Measurements from ENCODE around the gene HOXC5. TPM values are rescaled to one million over a fixed set of nuclear protein-coding genes. Genes with fewer than 3 reads are reported as not detected.

Gene HOXC5
- total RNA-seq, 1 donor from 2014 or later: not detected

DNA sequence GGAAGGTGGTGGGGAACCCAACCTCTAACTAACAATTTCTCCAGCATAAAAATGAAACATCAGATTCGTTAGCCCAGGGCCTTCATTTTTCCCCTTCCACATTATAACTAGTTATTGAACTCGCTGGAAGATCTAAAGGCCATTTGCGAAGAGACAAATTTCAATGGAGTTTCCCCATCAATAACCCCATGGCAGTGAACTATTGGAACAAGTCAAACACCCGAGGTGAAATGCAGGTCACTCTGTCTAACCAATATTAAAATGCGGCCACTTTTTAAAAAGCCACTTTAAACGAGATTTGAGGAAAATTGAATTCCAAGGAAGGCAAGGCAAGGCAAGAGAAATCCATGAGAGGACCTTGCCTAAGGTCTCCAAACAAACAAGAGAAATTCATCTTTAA lies 16.3 kb downstream of the HOXC5 start:
- no peak for DNase-seq

DNA sequence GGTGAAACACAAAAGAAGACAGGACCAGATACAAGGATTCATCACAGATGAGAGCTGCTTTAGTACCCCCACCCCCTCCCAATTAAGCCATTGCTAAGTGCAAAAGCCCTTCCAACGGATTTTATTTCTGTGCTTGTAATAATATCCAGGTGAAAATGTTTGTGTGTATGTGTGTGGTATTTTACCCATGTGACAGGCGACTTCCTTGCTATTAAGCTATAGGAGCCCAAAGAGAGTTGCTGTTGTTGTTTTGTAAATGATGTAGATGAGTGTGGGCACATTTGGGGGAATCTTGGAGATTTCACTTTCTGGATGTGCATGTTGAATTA lies 17.6 kb downstream of the HOXC5 start:
- no peak for DNase-seq

DNA sequence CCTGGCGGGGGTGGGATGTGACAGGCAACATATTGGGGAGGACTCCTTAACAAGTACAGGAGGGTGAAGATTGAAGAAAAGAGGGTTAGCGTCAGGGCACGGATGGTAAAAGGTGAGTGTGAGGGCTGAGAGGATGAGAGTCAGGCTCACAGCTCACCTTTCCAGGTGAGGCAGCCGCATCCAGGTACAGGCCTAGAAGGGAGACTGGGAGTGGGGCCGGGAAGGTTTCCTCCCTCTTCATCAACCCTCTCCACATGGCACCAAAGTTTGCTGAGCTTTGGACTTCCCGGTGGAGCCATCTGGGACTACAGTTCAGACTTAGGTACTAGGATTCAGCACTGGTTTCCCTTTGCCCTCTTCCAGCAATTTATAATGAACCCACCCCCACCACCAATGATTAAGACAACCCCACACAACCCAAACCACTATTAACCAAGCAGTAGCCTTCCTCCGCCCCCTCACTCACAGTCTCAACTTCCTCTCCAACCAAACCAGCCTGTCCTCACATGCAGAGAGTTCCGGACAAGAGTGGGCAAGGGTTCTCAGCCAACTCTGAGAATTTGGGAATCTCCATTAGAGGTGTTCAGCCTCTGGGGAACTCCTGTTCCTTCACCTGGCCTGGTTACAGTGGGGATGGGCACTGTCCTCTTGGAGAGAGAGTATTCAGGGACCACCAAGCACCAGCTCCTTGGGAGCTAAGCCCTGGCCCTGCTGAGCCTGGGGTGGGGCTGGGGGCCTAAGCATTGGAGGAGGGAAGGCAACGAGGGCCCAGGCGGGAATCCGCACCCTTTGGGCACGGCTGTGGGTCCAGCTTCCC lies 18.4 kb downstream of the HOXC5 start:
- DNase-seq: no peak

DNA sequence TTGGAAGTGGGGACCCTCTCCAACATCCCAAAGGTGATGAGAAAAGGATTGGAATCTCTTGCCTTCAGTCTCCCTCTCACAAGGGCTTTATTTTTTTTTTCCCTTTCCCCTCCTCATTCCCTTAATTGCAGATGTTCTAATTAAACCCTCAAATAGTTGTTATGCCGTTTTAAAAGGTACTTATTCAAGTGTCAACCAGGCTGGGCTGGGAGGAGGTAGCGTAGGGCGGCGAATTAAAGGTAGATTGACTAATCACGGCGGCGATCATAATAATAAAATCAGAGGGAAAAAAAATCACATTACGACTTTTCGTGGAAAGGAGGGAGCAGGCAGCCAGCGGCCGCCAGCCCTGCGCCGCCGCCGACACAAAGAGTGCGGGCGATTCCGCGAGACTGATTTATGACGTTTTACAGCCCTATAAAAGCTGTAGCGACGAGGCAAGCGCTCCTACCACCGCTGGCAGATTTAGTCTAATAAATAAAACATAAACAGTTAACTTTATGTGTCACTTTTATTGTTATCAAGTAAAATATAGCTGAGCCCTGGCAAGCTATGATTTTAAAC lies 19.1 kb downstream of the HOXC5 start:
- no peak for DNase-seq

DNA sequence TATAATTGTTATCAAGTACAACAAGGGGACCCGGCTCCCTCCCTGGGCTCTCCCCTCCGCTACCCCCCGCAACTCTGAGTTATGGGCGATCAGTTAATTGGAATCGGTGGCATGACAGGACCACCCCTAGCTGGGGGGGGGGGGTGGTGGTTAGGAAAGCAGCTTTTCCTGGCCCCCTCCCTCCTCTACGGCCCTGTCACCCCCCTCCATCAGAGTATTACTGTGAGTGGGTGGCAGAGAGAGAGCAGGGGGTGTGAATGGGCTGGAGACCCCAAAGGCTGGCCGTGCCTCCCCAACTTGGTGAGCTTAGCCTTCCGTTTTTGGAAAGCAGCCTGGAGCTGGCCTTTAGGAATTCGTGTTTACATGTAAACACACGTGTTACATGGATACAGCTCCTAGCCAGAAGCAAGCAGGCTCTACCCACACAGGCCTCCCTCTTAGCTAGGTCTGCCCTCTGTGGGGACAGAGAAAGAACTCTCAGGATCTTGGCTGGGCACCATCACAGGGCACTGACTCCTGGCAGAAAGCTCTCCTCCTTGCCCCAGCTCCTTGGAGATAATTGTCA lies 19.7 kb downstream of the HOXC5 start:
- DNase-seq: no peak

DNA sequence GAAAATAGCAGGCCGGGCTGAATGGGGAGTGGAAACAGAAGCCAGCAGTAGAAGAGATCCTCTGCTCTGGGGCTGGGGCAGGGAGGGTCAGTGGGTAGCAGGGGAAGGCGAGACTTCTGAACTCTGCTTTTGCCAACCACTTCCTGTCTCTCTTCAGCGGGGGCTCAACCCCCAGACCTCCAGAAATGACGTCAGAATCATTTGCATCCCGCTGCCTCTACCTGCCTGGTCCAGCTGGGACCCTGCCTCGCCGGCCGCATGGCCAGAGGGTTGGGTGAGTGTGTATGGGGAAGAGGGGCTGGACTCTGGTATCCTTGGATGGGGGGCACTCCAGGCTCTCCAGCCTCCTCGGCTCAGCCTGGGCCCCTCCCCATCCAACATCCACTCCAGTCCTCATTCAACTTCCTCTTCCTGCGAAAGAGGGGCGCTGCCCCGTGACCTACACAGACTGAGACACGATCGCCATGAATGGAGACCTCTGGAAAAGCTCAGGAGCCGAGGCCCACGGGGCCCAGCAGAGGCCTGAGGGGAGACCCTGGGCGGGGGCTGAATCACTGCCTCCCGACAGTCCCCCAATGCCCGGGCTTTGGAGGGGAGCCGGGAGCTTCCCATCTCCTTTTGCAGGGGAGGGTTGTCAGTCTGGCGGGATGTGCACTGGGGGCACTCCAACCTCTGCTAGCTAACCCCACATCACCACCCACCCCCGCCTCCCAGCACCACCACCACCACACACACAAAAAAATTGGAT lies 20.3 kb downstream of the HOXC5 start:
- no peak for DNase-seq

DNA sequence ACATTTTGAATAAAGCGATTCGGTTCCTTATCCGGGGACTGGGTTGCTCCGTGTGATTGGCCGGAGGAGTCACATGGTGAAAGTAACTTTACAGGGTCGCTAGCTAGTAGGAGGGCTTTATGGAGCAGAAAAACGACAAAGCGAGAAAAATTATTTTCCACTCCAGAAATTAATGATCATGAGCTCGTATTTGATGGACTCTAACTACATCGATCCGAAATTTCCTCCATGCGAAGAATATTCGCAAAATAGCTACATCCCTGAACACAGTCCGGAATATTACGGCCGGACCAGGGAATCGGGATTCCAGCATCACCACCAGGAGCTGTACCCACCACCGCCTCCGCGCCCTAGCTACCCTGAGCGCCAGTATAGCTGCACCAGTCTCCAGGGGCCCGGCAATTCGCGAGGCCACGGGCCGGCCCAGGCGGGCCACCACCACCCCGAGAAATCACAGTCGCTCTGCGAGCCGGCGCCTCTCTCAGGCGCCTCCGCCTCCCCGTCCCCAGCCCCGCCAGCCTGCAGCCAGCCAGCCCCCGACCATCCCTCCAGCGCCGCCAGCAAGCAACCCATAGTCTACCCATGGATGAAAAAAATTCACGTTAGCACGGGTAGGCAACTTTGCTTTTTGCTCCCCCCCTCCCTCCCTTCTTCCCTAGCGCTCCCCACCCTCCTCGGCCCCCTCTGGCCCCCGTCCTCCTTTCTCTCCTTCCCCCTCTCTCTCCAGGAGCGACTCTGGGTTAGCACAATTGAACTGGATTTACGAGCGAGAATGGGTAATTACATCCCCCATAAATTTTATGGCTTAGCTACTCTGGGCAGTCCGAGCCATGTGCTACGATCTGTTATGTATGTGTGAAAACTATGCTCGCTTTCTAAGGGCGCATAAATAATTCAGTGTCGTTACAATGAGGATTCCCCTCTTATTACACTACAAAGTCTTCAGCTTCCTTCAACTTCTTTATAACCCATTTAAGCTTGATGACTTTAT lies 21.2 kb downstream of the HOXC5 start, which contains the start of gene HOXC4:
TSS of gene HOXC4 (plus strand) at position 85 of the 991 bp plus-strand sequence. CDS start at position 173, 88 bp downstream.
- no peak for DNase-seq

DNA sequence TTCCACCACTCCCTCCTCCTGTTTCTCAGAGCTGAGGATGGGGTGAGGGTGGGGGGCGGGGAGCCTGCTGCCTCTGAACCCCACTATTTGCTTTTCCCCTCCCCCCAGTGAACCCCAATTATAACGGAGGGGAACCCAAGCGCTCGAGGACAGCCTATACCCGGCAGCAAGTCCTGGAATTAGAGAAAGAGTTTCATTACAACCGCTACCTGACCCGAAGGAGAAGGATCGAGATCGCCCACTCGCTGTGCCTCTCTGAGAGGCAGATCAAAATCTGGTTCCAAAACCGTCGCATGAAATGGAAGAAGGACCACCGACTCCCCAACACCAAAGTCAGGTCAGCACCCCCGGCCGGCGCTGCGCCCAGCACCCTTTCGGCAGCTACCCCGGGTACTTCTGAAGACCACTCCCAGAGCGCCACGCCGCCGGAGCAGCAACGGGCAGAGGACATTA lies 21.9 kb downstream of the HOXC5 start:
- DNase-seq: no peak

DNA sequence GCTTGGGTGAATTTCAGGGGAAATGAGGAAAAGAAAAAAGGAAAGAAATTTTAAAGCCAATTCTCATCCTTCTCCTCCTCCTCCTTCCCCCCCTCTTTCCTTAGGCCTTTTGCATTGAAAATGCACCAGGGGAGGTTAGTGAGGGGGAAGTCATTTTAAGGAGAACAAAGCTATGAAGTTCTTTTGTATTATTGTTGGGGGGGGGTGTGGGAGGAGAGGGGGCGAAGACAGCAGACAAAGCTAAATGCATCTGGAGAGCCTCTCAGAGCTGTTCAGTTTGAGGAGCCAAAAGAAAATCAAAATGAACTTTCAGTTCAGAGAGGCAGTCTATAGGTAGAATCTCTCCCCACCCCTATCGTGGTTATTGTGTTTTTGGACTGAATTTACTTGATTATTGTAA lies 22.7 kb downstream of the HOXC5 start:
- DNase-seq: no peak

DNA sequence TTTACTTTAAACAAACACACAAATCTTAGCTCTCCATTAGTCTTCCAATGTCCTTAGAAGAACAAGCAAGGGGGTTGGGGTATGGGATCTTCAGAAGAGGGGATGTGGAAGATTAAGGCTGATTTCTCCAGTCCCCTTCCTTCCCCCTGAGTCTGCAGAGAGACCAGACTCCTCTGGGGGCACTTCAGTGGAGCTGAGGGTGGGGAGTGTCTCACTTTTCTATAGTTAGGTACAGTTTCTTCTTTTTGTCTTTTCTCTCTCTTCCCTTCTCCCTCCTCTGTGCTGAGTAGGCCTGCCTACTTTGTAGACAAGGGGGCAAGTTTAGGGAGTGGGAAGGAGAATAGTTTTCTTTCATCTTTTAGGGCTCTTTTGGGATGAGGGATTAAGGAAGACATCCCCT lies 23.3 kb downstream of the HOXC5 start:
- no peak for DNase-seq

DNA sequence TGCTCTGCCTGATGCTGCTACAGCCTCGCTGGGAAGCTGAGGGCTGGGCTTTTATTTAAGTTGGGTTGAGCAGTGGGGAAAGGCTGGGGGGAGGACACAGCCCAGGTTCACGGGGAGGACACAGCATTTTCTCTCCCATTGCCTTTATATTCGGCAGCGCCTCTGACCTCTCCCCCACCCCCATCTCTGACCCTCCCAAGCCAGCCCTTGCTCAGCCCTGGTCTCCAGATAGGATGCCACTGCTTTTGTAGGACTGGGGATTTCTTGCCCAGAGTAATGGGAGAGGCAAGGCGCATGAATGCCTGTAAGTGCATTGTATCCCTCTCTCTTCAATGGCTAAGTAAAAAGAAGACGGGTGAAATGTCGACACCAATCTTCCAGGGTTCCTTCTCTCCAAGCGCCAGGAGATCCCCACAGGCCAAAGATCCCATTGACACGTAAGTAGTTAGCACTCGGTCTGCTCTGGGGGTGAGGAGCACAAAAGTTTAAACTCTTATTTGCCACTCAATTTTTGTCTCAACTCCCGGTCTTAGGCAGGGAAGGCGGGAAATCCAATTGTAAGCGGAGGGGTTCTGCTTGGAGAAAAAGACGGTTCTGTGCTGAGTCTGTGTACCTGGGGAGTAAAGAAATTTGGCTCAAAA lies 25.4 kb downstream of the HOXC5 start:
- DNase-seq: no peak

DNA sequence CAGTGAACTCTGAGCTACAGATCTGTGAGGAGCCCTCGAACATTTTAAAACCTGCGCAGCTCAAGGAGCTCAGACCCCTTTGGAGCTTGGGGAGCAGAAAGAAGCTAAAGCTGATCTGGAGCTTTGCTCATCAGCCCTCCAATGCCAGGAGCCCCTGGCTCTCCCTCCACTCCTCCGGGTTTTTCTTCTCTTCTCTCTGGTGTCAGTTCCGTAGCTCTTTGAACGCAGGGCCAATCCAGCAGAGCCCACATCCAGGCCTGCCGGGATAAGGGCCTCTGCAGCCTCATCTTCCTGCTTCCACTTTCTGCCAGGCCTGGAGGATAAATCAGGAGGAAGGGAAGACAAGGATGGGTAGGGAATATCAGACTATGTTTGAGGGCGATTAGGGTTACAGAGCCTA lies 26.8 kb downstream of the HOXC5 start:
- no peak for DNase-seq

DNA sequence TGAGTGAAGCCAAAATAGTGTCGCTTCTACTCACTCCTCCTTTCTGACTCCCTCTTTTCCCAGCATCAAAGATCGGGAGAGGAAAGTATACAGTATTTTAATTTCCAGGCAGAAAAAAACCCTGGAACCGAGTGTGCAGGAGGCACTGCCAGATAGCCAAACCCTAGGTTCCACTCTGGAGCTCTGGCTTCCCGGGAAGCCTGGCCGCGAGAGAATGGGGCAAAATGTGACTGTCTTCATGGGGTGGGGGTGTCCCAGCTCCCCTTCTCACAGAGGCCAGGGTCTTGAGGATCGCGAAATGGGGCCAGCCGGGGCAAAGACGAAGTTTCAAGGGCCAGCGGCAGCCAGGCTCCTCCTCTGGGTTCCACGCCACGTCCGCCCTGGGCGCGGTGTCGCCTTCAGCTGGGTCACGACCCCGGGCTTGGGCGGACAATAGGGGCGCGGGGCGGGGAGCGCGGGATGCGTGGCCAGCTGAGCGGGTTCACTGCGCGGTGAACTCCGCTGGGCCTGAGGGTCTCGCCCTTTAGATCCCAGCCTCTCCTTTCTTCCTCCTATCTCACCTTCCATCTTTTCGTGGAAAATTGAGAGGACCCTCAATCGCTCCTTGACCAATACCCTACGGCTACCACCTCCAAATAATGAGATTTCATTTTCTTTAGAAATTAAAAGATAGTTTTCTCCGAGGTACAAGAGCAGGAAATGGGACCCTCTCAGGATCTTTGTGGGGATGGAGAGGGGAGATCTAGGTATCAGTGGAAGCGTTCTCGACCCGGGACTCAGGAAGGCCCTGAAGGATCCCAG lies 27.5 kb downstream of the HOXC5 start:
- DNase-seq: no peak

DNA sequence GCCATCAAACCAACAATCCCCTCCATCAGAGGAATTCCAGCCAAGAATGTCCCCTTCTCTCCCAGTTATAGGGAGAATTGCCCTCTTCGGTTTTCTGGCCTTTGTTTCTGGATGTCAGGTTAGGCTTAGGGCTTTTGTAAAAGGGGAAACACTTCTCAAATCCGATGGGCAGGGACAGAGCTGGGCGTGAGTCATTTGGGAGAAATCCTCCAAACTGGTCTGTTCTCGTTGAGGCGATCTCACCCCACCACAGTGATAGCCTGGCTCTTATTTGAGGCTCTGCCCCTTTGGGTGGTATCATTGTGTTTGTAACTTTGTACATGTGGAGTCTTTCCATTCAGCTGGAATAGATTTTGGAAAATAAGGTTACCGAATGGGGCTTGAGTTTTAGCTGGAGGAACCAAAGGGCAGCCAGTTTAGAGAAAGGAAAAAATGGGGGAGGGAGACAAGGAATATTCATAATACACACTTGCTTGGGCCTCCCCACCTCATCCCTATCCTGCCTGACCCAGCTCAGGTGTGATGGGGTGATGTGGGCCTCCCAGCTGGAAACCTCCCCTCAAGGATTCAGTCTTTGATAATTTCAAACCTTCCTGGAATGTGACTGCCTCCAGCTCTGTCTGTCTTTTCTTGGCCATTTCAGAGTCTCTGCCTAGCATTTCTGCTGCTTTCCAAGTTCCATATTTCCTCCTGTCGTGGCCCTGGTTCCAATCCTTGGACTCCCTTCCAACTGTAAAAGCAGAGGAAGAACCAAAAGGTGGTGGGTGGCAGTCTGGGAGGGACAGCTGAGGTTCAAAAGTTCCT lies 28.3 kb downstream of the HOXC5 start:
- DNase-seq: no peak

DNA sequence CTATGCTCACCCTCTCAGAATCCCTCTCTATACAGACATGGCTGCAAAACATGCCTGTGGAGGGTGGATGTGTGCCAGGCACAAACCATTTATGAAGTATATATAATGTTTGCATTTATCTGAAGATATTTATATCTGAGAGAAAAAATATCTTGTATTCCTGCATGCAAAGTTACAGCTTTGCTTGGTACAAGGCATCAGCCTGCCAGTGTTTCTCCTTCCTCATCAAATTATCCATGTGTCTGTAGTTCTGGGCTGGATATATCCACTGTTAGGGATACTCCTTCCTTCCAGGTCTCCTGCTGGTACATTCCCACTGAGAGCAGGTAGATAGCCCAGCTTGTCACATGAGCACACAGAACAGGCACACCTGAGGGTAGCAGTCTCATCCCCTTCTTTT lies 32.8 kb downstream of the HOXC5 start:
- DNase-seq: no peak

DNA sequence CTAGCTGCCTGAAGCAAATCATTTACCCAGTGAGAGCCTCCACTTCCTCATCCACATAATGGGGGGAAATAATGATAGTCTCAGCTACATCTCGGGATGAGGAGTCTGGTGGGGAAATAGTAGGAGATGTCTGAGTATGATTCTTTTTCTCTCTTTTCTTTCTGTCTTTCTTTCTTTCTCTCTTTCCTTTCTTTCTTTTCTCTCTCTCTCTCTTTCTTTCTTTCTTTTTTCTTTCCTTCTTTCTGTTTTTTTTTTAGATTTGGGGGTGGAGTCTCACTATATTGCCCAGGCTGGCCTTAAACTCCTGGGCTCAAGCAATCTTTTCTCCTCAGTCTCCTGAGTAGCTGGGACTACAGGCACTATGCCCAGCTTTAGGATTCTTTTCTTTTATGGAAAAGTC lies 33.6 kb downstream of the HOXC5 start:
- DNase-seq: no peak

DNA sequence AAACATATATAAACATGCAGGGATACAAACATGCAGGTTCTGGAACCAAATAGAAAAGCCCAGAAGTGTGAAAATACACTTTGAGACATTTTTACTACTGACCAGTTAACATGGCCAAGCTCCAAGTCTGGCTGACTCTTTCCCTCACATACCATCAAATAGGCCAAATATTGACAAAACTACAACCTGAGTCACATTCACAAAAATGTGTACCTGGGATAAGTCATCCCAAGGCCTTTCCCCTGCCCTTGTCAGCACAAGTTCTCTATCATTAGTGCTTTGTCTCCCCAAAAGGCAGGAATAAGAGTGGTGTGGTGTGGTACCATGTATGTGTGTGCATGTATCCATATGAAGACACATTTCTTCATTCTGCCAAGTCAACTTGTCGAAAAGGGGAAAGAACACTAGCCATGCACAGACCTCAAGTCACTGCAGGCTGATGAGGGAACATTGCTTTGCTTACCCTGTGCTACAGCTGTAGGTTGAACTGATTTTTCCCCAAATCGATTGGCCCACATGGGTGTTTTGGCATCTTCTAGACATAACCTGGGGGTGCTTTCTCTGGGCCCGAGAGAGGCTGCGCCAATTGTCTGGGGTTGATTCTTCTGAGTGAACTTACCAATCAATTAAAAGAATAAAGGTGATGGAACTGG lies 35.7 kb downstream of the HOXC5 start:
- DNase-seq: no peak

DNA sequence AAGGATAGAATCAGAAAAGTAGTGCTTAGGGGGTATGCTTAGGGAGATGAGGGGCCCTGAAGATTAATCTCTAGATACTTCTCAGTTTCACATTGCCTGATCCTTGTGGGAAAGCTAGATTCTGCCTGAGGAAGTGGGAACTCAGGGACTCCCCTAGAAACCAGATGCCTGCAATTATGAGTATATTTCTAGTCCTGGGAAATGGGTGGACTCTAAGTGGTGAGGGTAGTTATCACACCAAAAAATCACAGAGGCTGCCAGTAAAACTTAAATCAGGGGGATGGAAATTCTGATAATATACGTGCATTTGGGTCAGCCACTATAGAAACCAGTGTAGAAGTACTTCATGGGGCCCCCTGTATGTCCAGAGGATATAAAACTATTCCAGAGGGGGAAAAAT lies 39.1 kb downstream of the HOXC5 start:
- no peak for DNase-seq

DNA sequence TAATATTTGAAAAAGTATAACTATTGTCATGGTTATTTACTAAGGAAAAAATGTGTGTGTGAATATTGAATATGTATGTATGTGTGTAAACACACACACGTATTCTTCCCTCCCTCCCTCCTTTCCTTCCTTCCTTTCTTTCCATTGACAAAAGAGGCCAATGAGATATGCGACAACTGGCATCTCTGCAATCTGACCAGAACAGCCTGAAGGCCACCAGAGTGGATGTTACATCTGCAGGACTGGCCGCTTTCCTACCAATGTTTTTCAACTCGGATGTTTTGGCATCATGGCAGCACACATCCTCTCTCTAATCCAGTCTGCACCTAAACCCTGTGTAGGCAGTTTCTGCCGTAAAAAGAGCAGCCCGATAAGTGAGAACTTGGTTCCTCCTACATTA lies 41.5 kb downstream of the HOXC5 start:
- DNase-seq: no peak

Measured in dermis blood vessel endothelial cell (primary cell).